Measurements from ENCODE around the gene DET1. TPM values are rescaled to one million over a fixed set of nuclear protein-coding genes. Genes with fewer than 3 reads are reported as not detected.

DET1 gene
- total and polyA plus RNA-seq, 2 of the 13 experiments (the other 11 are each of a cell fraction or from before 2014, with no cell fraction given) = 2.2 to 4.2 TPM

- TF ChIP-seq ZNF160 (CRISPR knock-in tag; IDR thresholded peaks at IDR 0.05) (no peak), ZSCAN20 (CRISPR knock-in tag; IDR thresholded peaks at IDR 0.05; ENCODE audit: borderline replicate concordance) (no peak), ZNF432 (CRISPR knock-in tag; IDR thresholded peaks at IDR 0.05; ENCODE audit: borderline replicate concordance) (no peak), ZNF383 (CRISPR knock-in tag; IDR thresholded peaks at IDR 0.05; ENCODE audit: borderline replicate concordance) (no peak)
- TF ChIP-seq, protein P1, sequence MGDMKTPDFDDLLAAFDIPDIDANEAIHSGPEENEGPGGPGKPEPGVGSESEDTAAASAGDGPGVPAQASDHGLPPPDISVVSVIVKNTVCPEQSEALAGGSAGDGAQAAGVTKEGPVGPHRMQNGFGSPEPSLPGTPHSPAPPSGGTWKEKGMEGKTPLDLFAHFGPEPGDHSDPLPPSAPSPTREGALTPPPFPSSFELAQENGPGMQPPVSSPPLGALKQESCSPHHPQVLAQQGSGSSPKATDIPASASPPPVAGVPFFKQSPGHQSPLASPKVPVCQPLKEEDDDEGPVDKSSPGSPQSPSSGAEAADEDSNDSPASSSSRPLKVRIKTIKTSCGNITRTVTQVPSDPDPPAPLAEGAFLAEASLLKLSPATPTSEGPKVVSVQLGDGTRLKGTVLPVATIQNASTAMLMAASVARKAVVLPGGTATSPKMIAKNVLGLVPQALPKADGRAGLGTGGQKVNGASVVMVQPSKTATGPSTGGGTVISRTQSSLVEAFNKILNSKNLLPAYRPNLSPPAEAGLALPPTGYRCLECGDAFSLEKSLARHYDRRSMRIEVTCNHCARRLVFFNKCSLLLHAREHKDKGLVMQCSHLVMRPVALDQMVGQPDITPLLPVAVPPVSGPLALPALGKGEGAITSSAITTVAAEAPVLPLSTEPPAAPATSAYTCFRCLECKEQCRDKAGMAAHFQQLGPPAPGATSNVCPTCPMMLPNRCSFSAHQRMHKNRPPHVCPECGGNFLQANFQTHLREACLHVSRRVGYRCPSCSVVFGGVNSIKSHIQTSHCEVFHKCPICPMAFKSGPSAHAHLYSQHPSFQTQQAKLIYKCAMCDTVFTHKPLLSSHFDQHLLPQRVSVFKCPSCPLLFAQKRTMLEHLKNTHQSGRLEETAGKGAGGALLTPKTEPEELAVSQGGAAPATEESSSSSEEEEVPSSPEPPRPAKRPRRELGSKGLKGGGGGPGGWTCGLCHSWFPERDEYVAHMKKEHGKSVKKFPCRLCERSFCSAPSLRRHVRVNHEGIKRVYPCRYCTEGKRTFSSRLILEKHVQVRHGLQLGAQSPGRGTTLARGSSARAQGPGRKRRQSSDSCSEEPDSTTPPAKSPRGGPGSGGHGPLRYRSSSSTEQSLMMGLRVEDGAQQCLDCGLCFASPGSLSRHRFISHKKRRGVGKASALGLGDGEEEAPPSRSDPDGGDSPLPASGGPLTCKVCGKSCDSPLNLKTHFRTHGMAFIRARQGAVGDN (CRISPR knock-in tag; IDR thresholded peaks at IDR 0.05) = no peak
Observed at GRCh38 chr15:88487796-88488523, 58.5 kb downstream of the DET1 start (continued).

- H3K9me3 ChIP-seq (ENCODE audit: low read length) = no peaks in the 10 kb centered on the region
- ChIA-PET POLR2A (no interaction called here), CTCF (ENCODE audit: low intra/inter-chr PET ratio, low total read pairs) (no interaction called here)
- H2AFZ ChIP-seq (ENCODE audit: low read length) = no peak overlapping the region
- H3K4me1 ChIP-seq (ENCODE audit: insufficient read depth, low read length) = no peaks in the 10 kb centered on the region
- no peak overlapping the region for H3K27ac ChIP-seq (ENCODE audit: extremely low read length, insufficient read depth, low read length)
- H3K4me3 ChIP-seq (replicated peaks in 1 of 3; ENCODE audit: insufficient read depth in 1 of 3, low read depth in 2 of 3, low read length in 3 of 3) = no peak overlapping the region
- BruUV-seq (replicated peaks) = no TSS peak
- no peaks in the 10 kb centered on the region for H3K27me3 ChIP-seq (ENCODE audit: control insufficient read depth in 1 of 2, insufficient read depth in 2 of 2, low read length in 2 of 2)
- 6% methylated on average over 2 of the region's 2 CpGs for WGBS (ENCODE audit: low lambda C conversion rate)
- DNase-seq (ENCODE audit: low spot score) (no peak), FAIRE-seq (no peak), ATAC-seq (no peak)
- no peaks in the 10 kb centered on the region for H4K20me1 ChIP-seq (ENCODE audit: insufficient read depth, low read length)
- intact Hi-C loops (cut with micrococcal nuclease; ENCODE audit: unreplicated experiment) (no loop called here), in situ Hi-C loops (cut with HindIII; ENCODE audit: extremely low pct_ligation_motif_present, low pct_unique_long_range_greater_than_20kb) (no loop called here)
- no peaks in the 10 kb centered on the region for H3K79me2 ChIP-seq (ENCODE audit: insufficient read depth, low read length)
- no peak overlapping the region for H3K9ac ChIP-seq (ENCODE audit: insufficient read depth, low read depth, low read length)
- no peaks in the 10 kb centered on the region for H3K36me3 ChIP-seq (replicated peaks in 1 of 2; ENCODE audit: control insufficient read depth in 1 of 2, insufficient read depth in 2 of 2, low read length in 2 of 2)
- H3K4me2 ChIP-seq (ENCODE audit: low read depth, low read length) = no peak overlapping the region
- TF ChIP-seq POGZ (CRISPR knock-in tag; IDR thresholded peaks at IDR 0.05) (no peak), TOPORS (CRISPR knock-in tag; IDR thresholded peaks at IDR 0.05) (no peak), KAT2B (IDR thresholded peaks at IDR 0.05; ENCODE audit: borderline replicate concordance, low read depth, low read length) (no peak)
- TF ChIP-seq, protein P2, sequence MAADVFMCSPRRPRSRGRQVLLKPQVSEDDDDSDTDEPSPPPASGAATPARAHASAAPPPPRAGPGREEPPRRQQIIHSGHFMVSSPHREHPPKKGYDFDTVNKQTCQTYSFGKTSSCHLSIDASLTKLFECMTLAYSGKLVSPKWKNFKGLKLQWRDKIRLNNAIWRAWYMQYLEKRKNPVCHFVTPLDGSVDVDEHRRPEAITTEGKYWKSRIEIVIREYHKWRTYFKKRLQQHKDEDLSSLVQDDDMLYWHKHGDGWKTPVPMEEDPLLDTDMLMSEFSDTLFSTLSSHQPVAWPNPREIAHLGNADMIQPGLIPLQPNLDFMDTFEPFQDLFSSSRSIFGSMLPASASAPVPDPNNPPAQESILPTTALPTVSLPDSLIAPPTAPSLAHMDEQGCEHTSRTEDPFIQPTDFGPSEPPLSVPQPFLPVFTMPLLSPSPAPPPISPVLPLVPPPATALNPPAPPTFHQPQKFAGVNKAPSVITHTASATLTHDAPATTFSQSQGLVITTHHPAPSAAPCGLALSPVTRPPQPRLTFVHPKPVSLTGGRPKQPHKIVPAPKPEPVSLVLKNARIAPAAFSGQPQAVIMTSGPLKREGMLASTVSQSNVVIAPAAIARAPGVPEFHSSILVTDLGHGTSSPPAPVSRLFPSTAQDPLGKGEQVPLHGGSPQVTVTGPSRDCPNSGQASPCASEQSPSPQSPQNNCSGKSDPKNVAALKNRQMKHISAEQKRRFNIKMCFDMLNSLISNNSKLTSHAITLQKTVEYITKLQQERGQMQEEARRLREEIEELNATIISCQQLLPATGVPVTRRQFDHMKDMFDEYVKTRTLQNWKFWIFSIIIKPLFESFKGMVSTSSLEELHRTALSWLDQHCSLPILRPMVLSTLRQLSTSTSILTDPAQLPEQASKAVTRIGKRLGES (CRISPR knock-in tag; IDR thresholded peaks at IDR 0.05; ENCODE audit: borderline replicate concordance) = no peak
- TF ChIP-seq, protein P3, sequence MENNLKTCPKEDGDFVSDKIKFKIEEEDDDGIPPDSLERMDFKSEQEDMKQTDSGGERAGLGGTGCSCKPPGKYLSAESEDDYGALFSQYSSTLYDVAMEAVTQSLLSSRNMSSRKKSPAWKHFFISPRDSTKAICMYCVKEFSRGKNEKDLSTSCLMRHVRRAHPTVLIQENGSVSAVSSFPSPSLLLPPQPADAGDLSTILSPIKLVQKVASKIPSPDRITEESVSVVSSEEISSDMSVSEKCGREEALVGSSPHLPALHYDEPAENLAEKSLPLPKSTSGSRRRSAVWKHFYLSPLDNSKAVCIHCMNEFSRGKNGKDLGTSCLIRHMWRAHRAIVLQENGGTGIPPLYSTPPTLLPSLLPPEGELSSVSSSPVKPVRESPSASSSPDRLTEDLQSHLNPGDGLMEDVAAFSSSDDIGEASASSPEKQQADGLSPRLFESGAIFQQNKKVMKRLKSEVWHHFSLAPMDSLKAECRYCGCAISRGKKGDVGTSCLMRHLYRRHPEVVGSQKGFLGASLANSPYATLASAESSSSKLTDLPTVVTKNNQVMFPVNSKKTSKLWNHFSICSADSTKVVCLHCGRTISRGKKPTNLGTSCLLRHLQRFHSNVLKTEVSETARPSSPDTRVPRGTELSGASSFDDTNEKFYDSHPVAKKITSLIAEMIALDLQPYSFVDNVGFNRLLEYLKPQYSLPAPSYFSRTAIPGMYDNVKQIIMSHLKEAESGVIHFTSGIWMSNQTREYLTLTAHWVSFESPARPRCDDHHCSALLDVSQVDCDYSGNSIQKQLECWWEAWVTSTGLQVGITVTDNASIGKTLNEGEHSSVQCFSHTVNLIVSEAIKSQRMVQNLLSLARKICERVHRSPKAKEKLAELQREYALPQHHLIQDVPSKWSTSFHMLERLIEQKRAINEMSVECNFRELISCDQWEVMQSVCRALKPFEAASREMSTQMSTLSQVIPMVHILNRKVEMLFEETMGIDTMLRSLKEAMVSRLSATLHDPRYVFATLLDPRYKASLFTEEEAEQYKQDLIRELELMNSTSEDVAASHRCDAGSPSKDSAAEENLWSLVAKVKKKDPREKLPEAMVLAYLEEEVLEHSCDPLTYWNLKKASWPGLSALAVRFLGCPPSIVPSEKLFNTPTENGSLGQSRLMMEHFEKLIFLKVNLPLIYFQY (CRISPR knock-in tag; IDR thresholded peaks at IDR 0.05; ENCODE audit: borderline replicate concordance) = no peak
Observed at GRCh38 chr15:88487178-88487795, 59.2 kb downstream of the DET1 start.
